SK-N-SH (cell line): ENCODE data around the gene BOLL. TPM values are rescaled to one million over a fixed set of nuclear protein-coding genes. Genes with fewer than 3 reads are reported as not detected.

Source experiments
- CTCF ChIA-PET: fragments of 300-600, 350-600 bp; formaldehyde crosslinking; extraction: SDS; loops from one replicate; lab custom pipeline; 2021; lab: Yijun Ruan, JAX
- POLR2A ChIA-PET: fragments of 350-600 bp; sonication (Branson Sonifier 250); formaldehyde crosslinking; extraction: SDS; loops from one replicate; lab custom pipeline; 2020; ENCODE audit warnings: antibody characterized with exemption, inconsistent platforms; lab: Yijun Ruan, JAX
- DNase-seq: peaks from one replicate; pipeline ENCODE4 v3.0.0; 2012
- H2AFZ ChIP-seq: fragments of 200-600 bp; sonication (generic); 2 replicates; pipeline ENCODE4 v1.8.1; 2016; ENCODE audit warnings: antibody characterized with exemption, mild to moderate bottlenecking, low read depth
- H3F3A ChIP-seq: fragments of 200-600 bp; sonication (generic); replicated peaks from 2 replicates; pipeline ENCODE3; 2016; ENCODE audit warnings: antibody characterized with exemption, mild to moderate bottlenecking; ENCODE audit not compliant: insufficient read depth
- H3K27ac ChIP-seq, 2 experiments: fragments of 200-500 bp in 1 of 2; fragments of 200-600 bp in 1 of 2; sonication (Bioruptor generic) in 1 of 2; sonication (generic), shearing (Covaris generic) in 1 of 2; 2 replicates each; pipeline versions ENCODE4 v1.5.1 to v1.6.1; 2014 to 2016; ENCODE audit warnings: low read depth in 2 of 2, inconsistent platforms in 1 of 2, low read length in 1 of 2, mild to moderate bottlenecking in 1 of 2, mixed read lengths in 1 of 2
- H3K27me3 ChIP-seq: fragments of 200-600 bp; sonication (generic), shearing (Covaris generic); 2 replicates; pipeline ENCODE4 v1.6.1; 2016; ENCODE audit warnings: mixed run types; ENCODE audit not compliant: insufficient read depth
- H3K36me3 ChIP-seq, 2 experiments: fragments of 200-500 bp in 1 of 2; fragments of 200-600 bp in 1 of 2; sonication (Bioruptor generic) in 1 of 2; sonication (generic) in 1 of 2; replicated peaks in 1 of 2; 2 replicates each; pipeline versions ENCODE3 to v1.5.1; 2014 to 2016; ENCODE audit warnings: low read length in 1 of 2, mild to moderate bottlenecking in 1 of 2; ENCODE audit not compliant: insufficient read depth in 2 of 2, control insufficient read depth in 1 of 2
- H3K4me1 ChIP-seq, 2 experiments: fragments of 200-500 bp in 1 of 2; fragments of 200-600 bp in 1 of 2; sonication (Bioruptor generic) in 1 of 2; sonication (generic), shearing (Covaris generic) in 1 of 2; 2 replicates each; pipeline versions ENCODE4 v1.5.1 to v1.6.1; 2014 to 2016; ENCODE audit warnings: low read depth in 1 of 2, low read length in 1 of 2, mixed run types in 1 of 2; ENCODE audit not compliant: insufficient read depth in 2 of 2, control insufficient read depth in 1 of 2
- H3K4me2 ChIP-seq: fragments of 200-600 bp; sonication (generic), shearing (Covaris generic); 2 replicates; pipeline ENCODE4 v1.6.1; 2017; ENCODE audit warnings: mixed run types
- H3K4me3 ChIP-seq, 2 experiments: fragments of 200-500 bp in 1 of 2; fragments of 200-600 bp in 1 of 2; sonication (Bioruptor generic) in 1 of 2; sonication (generic), shearing (Covaris generic) in 1 of 2; 2 replicates each; pipeline versions ENCODE4 v1.5.1 to v1.8.1; 2014 to 2016; ENCODE audit warnings: low read depth in 2 of 2, inconsistent platforms in 1 of 2, low read length in 1 of 2, mild to moderate bottlenecking in 1 of 2, mixed read lengths in 1 of 2, moderate library complexity in 1 of 2
- H3K79me2 ChIP-seq: fragments of 200-600 bp; sonication (generic); 2 replicates; pipeline ENCODE4 v1.8.1; 2017; ENCODE audit warnings: mild to moderate bottlenecking; ENCODE audit not compliant: insufficient read depth
- H3K9ac ChIP-seq: fragments of 200-600 bp; sonication (generic); 2 replicates; pipeline ENCODE4 v1.6.1; 2017; ENCODE audit warnings: mixed run types
- H3K9me2 ChIP-seq: fragments of 200-600 bp; sonication (generic); 2 replicates; pipeline ENCODE4 v1.6.1; 2017; ENCODE audit warnings: mixed run types
- H3K9me3 ChIP-seq: fragments of 200-600 bp; sonication (generic); 2 replicates; pipeline ENCODE4 v1.6.1; 2017; ENCODE audit warnings: mixed run types, mild to moderate bottlenecking, moderate library complexity
- H4K20me1 ChIP-seq: fragments of 200-600 bp; sonication (generic); 2 replicates; pipeline ENCODE4 v1.6.1; 2017; ENCODE audit warnings: mild to moderate bottlenecking, mixed run types; ENCODE audit not compliant: insufficient read depth
- CHD2 ChIP-seq: fragments of 150-350 bp; IDR thresholded peaks from 2 replicates; pipeline ENCODE4 v1.6.1; 2018; ENCODE audit warnings: low read length; ENCODE audit not compliant: partially characterized antibody
- CTCF ChIP-seq: fragments of 200-600 bp; sonication (generic); IDR thresholded peaks from 2 replicates; pipeline ENCODE4 v1.6.1; 2017; ENCODE audit warnings: antibody characterized with exemption, mild to moderate bottlenecking, moderate library complexity
- EP300 ChIP-seq, 2 experiments: IDR thresholded peaks; 2 replicates each; pipeline versions ENCODE4 v1.4.0 to v1.6.1; 2012; ENCODE audit warnings: borderline replicate concordance in 1 of 2, low read depth in 1 of 2, low read length in 1 of 2
- EZH2phosphoT487 ChIP-seq: fragments of 200-600 bp; sonication (generic); IDR thresholded peaks from 2 replicates; pipeline ENCODE4 v1.6.1; 2017; ENCODE audit warnings: low read depth, mixed run types, mild to moderate bottlenecking, antibody characterized with exemption, moderate library complexity, borderline replicate concordance
- FOSL2 ChIP-seq: IDR thresholded peaks from 2 replicates; pipeline ENCODE4 v1.4.0; 2012; ENCODE audit warnings: low read depth, mild to moderate bottlenecking, moderate library complexity, borderline replicate concordance
- GABPA ChIP-seq: IDR thresholded peaks from 2 replicates; pipeline ENCODE4 v1.4.0; 2012; ENCODE audit warnings: low read depth, mild to moderate bottlenecking
- MXI1 ChIP-seq: IDR thresholded peaks from 2 replicates; pipeline ENCODE4 v1.6.1; 2012; ENCODE audit warnings: mild to moderate bottlenecking, low read depth, low read length, improper control_type of control experiment
- RCOR1 ChIP-seq: fragments of 150-350 bp; IDR thresholded peaks from 2 replicates; pipeline ENCODE4 v1.6.1; 2017; ENCODE audit warnings: antibody characterized with exemption, low read length
- SIN3A ChIP-seq: IDR thresholded peaks from 2 replicates; pipeline ENCODE4 v1.6.1; 2012; ENCODE audit warnings: low read depth, mild to moderate bottlenecking, low read length, moderate library complexity, borderline replicate concordance
- SMC3 ChIP-seq: IDR thresholded peaks from 2 replicates; pipeline ENCODE4 v1.6.1; 2012; ENCODE audit warnings: low read depth, low read length, improper control_type of control experiment
- YY1 ChIP-seq: IDR thresholded peaks from 2 replicates; pipeline ENCODE4 v1.4.0; 2012; ENCODE audit warnings: low read depth, mild to moderate bottlenecking
- ZBTB33 ChIP-seq: IDR thresholded peaks from 2 replicates; pipeline ENCODE4 v1.4.0; 2012; ENCODE audit warnings: low read depth, borderline replicate concordance
- WGBS: methylation state at CpG from one replicate; pipeline ENCODE4 v1.1.6; 2017; ENCODE audit warnings: low lambda C conversion rate; 5-methylcytosine and 5-hydroxymethylcytosine counted together
- polyA plus RNA-seq, 3 experiments: library from polyadenylated mRNA; depleted of rRNA; stranded (reverse); fragments of >200 nt; gene quantifications; 2 replicates each; pipeline ENCODE4 v1.2.3, GENCODE V29; 2012

The BOLL gene
- polyA plus RNA-seq, 1 of the 3 experiments (the other 2 are of a cell fraction) = not detected

- Histone ChIP-seq H4K20me1 (no peaks in the 10 kb centered on the region), H3F3A (no peaks in the 10 kb centered on the region), H3K4me1 (no peaks in the 10 kb centered on the region), H3K4me2 (no peak overlapping the region), H3K4me3 (no peak overlapping the region), H2AFZ (no peak overlapping the region), H3K9me2 (no peaks in the 10 kb centered on the region), H3K9ac (no peak overlapping the region), H3K9me3 (no peaks in the 10 kb centered on the region), H3K27ac (no peak overlapping the region), H3K79me2 (no peaks in the 10 kb centered on the region), H3K27me3 (no peaks in the 10 kb centered on the region)
- no peak for DNase-seq
- ChIA-PET CTCF (interaction anchor here (0.9 kb wide), 1 partner anchor 536 kb away, joined by 3 read pairs; no protein-coding TSS in a partner anchor), POLR2A (no interaction called here)
- 0% methylated on average over 1 of the region's 3 CpGs for WGBS
- no peak for TF ChIP-seq GABPA
- TF ChIP-seq, all 33 proteins: peak for 0
- H3K36me3 ChIP-seq = no peaks in the 10 kb centered on the region
Measured at GRCh38 chr2:197760293-197760657, 24.8 kb downstream of the BOLL start.

- TF ChIP-seq EP300 (IDR thresholded peaks at IDR 0.05; ENCODE audit: borderline replicate concordance in 1 of 2, low read depth in 1 of 2, low read length in 1 of 2) (no peak), MXI1 (no peak), CHD2 (no peak)
- H3K9ac ChIP-seq = no peak overlapping the region
- H3F3A ChIP-seq = no peaks in the 10 kb centered on the region
- H3K79me2 ChIP-seq = no peaks in the 10 kb centered on the region
- no peaks in the 10 kb centered on the region for H3K4me1 ChIP-seq
- no peaks in the 10 kb centered on the region for H3K27me3 ChIP-seq
- H3K9me2 ChIP-seq = no peaks in the 10 kb centered on the region
- no peak overlapping the region for H3K27ac ChIP-seq
- no peaks in the 10 kb centered on the region for H3K36me3 ChIP-seq
- ChIA-PET POLR2A (no interaction called here), CTCF (interaction anchor here (0.9 to 1.6 kb wide), 3 partner anchors 20 to 536 kb away, joined by 3 read pairs; no protein-coding TSS in a partner anchor)
- 26% methylated on average over 7 of the region's 11 CpGs for WGBS
- H3K9me3 ChIP-seq = no peaks in the 10 kb centered on the region
- H3K4me3 ChIP-seq = no peak overlapping the region
- H2AFZ ChIP-seq = no peak overlapping the region
- no peak overlapping the region for H3K4me2 ChIP-seq
- no peaks in the 10 kb centered on the region for H4K20me1 ChIP-seq
- DNase-seq = no peak
Measured at GRCh38 chr2:197759625-197760292, 25.4 kb downstream of the BOLL start.

GRCh38 chr2:197759013-197759412 is 26.1 kb downstream of the BOLL start:
- ChIA-PET CTCF (interaction anchor here (1.0 to 1.6 kb wide), 2 partner anchors 21 to 52 kb away, joined by 3 read pairs; no protein-coding TSS in a partner anchor), POLR2A (no interaction called here)
- Histone ChIP-seq H3K27me3 (no peaks in the 10 kb centered on the region), H3K9ac (no peak overlapping the region), H2AFZ (no peak overlapping the region), H3K79me2 (no peaks in the 10 kb centered on the region), H3K27ac (no peak overlapping the region), H4K20me1 (no peaks in the 10 kb centered on the region), H3K4me3 (no peak overlapping the region), H3K4me2 (no peak overlapping the region), H3K9me2 (no peaks in the 10 kb centered on the region), H3F3A (no peaks in the 10 kb centered on the region), H3K9me3 (no peaks in the 10 kb centered on the region), H3K4me1 (no peaks in the 10 kb centered on the region), H3K36me3 (no peaks in the 10 kb centered on the region)
- no peak for DNase-seq
- WGBS = 31% methylated on average over 4 of the region's 4 CpGs
- TF ChIP-seq MXI1 = no peak

GRCh38 chr2:197740200-197740599 is 44.9 kb downstream of the BOLL start:
- H3K36me3 ChIP-seq = no peaks in the 10 kb centered on the region
- no peak overlapping the region for H3K4me2 ChIP-seq
- no peak overlapping the region for H3K9ac ChIP-seq
- H3K79me2 ChIP-seq = no peaks in the 10 kb centered on the region
- H4K20me1 ChIP-seq = no peaks in the 10 kb centered on the region
- H3K4me3 ChIP-seq = no peak overlapping the region
- ChIA-PET CTCF (no interaction called here), POLR2A (no interaction called here)
- no peaks in the 10 kb centered on the region for H3K4me1 ChIP-seq
- no peaks in the 10 kb centered on the region for H3K27me3 ChIP-seq
- no peak overlapping the region for H3K27ac ChIP-seq
- H3K9me2 ChIP-seq = no peaks in the 10 kb centered on the region; the same call in 1 of the 2 replicates
- H3F3A ChIP-seq = no peaks in the 10 kb centered on the region
- H2AFZ ChIP-seq = no peak overlapping the region
- no peaks in the 10 kb centered on the region for H3K9me3 ChIP-seq
- no peak for DNase-seq
- no peak for TF ChIP-seq RCOR1
- TF ChIP-seq ZBTB33 = no peak
- no peak for TF ChIP-seq EZH2phosphoT487
- TF ChIP-seq SMC3 = no peak
- no peak for TF ChIP-seq CTCF
- TF ChIP-seq YY1 = no peak
- no peak for TF ChIP-seq SIN3A
- no peak for TF ChIP-seq FOSL2
